HUDEP-2 (cell line): ENCODE results near the gene HDAC9.
"Not testable (repeated sequence)": the region's sequence is repeated elsewhere in the genome, so short reads cannot be mapped to it uniquely, and the experiment has no call there.

Source experiments
- DNase-seq, 76 experiments: peaks; one replicate each; lab custom pipeline; 2025; ENCODE audit not compliant: unreplicated experiment in 76 of 76; lab: John Stamatoyannopoulos, UW

The HDAC9 gene

GRCh38 chr7:18993933-18994668, 498.6 kb downstream of the HDAC9 start:
- no peak for DNase-seq

- DNase-seq: no peak
These were observed 499.7 kb downstream of the HDAC9 start for GRCh38 chr7:18995270-18995671.

DNA sequence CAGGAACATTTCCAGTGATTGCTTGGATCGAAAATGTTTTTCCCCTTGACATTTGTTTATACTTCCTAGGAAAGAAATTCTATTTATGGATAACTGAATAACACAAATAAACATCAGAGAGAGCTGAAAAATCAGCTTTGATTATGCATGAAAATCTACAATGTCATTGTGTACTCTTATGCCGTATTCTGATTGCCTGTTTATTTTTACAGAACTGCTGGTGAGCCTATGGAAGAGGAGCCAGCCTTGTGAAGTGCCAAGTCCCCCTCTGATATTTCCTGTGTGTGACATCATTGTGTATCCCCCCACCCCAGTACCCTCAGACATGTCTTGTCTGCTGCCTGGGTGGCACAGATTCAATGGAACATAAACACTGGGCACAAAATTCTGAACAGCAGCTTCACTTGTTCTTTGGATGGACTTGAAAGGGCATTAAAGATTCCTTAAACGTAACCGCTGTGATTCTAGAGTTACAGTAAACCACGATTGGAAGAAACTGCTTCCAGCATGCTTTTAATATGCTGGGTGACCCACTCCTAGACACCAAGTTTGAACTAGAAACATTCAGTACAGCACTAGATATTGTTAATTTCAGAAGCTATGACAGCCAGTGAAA, 500.4 kb downstream of the HDAC9 start:
- no peak for DNase-seq

DNA sequence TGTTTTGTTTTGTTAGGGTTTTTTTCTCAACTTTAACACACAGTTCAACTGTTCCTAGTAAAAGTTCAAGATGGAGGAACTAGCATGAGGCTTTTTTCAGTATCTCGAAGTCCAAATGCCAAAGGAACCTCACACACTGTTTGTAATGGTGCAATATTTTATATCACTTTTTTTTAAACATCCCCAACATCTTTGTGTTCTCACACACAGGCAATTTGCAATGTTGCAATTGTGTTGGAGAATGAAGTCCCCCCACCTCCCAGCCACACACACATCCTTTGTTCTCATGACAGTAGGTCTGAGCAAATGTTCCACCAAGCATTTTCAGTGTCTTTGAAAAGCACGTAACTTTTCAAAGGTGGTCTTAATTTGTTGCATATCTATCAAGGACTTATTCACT, 501.0 kb downstream of the HDAC9 start:
- DNase-seq: no peak

DNA sequence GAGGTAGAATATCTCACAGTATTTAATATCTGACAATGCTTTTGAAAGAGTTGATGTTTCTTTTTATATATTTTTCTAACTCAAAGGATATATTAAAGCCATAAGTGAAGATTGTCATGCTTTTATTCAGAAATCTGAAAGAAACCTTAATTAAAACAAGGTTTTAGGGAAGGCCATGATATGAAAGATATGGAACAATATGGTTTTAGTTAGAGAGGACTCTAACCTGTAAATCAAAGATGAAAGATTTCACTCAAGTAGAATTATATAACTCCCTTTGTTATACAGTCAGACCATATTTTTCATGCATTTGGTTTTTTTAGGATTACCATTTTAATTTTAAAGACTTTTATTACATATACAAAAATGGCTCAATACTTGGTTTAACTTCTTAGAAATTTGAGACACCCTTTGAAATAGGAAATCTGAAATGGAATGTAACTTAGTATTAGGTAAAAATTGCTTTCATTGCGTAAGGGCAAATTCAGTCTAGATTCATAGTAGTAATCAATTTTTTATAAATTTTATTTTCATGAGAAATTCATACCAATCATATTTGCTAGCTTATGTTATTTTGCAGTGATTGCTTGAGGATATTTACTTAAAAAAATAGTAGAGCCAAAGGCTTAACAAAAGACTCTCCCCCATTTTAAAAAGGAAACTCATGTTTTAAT, 502.1 kb downstream of the HDAC9 start:
- no peak for DNase-seq

DNA sequence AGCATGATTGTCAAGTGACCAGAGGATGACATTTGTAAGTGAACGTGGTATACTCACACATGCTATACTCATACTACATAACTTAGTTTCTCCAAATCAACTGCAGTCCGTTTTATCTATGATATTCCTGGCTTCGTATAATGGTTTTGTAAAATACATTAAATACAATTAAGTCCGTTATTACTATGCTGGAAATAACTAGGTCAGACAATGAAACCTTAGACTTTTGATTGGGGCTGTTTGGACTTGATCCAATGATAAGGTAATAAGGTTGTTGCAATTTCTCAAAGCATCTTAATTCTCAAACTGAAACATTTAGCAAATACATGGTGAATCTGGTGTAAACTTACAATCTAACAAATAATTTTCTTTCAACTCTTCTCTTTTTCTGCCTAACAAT, 504.9 kb downstream of the HDAC9 start:
- DNase-seq: no peak

GRCh38 chr7:19001854-19002253, 506.3 kb downstream of the HDAC9 start:
- DNase-seq: no peak

GRCh38 chr7:19009241-19009935, 513.8 kb downstream of the HDAC9 start:
- DNase-seq: no peak

DNA sequence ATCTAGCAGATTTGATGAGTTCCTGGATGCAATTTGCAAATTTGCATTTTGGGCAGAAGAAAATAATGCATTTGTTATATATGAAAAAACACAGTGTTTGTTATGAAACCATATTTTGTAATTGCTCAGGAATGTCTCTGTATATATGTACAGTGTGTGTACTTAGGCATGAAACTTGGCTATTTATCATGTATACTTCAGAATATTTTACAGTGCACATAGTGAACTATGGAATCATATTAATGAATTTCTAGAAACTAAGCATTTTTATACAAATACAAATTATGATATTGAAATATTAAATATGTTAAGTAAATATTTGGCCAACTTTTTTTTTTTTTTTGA, 514.4 kb downstream of the HDAC9 start:
- DNase-seq: no peak

GRCh38 chr7:19011212-19011611, 515.7 kb downstream of the HDAC9 start:
- no peak for DNase-seq

GRCh38 chr7:19015098-19015497, 519.5 kb downstream of the HDAC9 start:
- no peak for DNase-seq

DNA sequence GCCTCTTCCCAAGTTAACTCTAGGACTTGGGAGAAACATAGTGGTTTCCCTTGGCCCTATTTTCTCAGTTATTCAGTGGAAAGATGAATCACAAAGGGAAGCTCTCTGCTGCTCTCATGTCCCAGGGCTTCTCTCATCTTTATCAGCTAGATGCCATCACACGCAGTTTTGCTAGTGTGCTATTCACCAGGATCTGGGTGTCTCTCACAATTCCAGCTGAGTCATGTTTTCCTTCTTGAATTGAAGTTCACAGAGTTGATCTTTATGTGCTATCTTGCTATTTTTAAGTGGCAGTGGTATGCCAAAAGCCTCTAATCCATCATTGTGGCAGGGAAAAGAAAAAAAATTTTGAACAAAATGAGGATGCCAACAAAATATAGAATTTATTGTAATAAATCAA, 520.6 kb downstream of the HDAC9 start:
- no peak for DNase-seq

DNA sequence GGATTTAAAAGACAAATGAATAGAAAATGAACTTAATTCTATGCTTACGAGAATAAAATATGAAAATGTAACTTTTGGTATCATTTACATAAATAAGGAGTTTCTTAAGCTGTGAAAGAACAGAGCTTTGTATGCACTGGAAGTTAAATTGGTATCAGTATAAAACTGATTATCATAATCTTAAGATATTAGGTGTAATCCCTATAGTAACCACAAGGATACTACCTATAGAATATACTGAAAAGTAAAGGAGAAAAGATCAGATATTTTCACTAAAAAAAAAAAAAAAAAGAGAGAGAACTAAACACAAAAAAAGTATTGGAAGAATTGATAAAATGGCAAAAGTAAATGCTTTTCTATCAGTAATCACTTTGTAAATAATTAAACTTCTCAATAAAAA, 521.8 kb downstream of the HDAC9 start:
- DNase-seq: no peak

DNA sequence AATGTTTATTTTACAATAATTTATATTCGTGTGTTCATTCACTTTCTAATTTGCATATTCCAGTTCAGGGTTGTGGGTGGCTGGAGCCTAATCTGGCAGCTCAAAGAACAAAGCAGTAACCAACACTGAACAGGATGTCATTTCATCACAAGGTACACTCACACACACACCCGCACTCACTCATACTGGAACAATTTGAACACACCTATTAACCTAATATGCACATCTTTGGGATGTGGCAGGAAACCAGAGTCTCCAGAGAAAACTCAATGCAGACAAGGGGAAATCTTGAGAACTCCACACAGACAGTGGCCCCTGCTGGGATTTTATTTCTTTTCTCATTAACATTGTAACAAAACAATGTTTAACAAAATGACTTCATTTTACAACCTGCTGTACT, 524.5 kb downstream of the HDAC9 start:
- DNase-seq: no peak

DNA sequence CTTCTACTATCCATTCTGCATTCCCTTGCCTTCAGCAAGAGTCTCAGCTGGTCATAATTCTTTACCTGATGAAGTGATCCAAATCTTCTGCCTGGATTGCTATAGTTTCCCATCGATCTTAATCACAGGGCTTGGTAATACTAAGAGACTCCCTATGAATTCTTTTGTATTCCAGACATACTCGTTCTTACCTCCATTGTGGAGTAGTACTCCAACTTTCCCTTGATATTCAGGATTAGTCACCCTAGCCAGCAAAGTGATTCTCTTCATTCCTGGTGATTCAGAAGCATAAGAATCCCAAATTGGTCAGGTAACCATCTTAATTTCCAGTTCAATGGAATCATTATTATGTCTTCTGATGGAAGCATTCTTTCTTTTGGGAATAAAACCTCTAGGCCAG, 525.2 kb downstream of the HDAC9 start:
- no peak for DNase-seq

DNA sequence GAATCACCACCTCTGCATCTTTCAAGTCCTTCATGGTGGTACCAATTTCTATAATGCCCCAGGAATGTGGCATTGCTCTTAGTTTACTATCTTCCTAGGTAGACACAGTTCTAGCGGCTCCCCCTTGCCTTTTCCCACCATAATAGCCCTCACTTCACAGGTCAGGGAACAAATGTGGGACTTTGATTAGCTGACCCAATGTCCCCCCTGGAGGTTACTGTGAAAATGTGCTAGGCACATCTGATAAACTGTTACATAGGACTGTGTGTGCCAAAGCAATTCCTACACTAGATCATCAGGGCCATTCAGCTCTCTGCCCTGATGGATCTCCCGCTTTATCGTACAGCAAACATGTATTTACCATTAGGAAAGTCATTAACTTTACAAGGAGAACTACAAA, 527.9 kb downstream of the HDAC9 start:
- no peak for DNase-seq

DNA sequence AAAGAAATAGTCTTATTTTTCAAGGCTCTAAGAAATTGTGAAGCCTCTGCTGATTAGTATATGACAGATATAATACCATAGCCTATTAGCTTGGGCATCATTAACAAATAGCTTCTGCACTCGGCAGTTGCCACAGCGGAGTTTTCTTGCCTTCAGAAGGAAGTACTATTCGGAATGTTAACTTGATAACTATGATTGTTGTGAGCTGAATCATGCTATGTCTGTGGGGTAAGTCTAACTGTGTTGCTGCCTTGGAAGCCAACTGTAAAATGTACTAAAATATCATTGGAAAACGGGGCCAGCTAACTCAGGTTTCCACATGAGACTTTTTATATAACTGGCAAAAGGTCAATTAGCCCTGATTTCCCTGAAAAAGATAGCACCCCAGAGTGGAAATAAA, 528.7 kb downstream of the HDAC9 start:
- DNase-seq: no peak

DNA sequence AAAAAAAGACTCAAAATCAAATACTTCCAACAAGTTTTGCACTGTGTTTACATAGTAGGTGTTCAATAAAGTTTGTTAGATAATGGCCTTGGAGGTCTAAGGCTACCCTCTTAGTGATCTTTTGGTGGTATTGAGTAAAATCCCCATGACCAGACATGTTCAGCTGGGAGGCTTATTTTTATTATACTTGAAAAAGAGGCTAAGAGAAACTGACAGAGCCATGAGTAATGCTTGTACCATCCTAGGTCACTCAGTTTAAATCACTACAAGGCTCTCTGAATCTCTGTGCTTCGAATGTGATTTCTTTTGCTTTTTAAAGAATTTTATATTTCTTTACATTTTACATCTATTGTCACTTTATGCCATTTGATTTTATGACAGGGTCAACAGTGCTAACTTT, 531.3 kb downstream of the HDAC9 start:
- no peak for DNase-seq

DNA sequence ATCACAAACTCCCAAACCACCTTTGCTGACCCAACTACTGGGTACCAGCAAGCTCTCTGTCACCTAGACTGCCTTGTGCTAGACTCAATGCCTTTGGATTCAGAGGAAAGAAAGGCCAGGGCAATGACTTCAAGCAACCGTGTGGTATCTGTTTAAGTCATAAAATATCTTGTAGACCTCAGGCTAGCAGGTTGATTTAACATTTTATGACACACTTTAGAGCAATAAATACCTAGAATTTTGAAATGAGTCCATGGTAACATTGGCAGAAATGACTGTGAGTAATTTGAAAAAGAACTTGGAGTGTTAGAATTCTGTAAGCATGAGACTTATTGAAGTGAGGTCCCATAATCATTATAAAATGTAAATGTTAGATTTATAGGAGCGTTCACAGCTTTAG, 534.7 kb downstream of the HDAC9 start:
- no peak for DNase-seq

DNA sequence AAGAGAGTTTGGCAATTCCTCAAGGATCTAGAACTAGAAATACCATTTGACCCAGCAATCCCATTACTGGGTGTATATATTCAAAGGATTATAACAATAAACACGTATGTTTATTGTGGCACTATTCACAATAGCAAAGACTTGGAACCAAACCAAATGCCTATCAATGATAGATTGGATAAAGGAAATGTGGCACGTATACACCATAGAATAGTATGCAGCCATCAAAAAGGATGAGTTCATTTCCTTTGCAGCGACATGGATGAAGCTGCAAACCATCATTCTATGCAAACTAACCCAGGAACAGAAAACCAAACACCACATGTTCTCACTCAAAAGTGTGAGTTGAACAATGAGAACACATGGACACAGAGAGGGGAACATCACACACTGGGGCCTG, 537.4 kb downstream of the HDAC9 start:
- not testable (repeated sequence) for DNase-seq

GRCh38 chr7:19051767-19052375, 556.3 kb downstream of the HDAC9 start:
- DNase-seq: peak in 21 of 76 experiments; percentile 0 to 47 (median 8)
